GM21529 (cell line): ENCODE results near the gene PLCB1.
"Not testable (repeated sequence)": the region's sequence is repeated elsewhere in the genome, so short reads cannot be mapped to it uniquely, and the experiment has no call there.

Experiments used
- ATAC-seq: cut with Tn5 transposase; IDR thresholded peaks from one replicate; pipeline ENCODE4 v1.9.1; 2021; ENCODE audit not compliant: unreplicated experiment

Gene PLCB1

DNA sequence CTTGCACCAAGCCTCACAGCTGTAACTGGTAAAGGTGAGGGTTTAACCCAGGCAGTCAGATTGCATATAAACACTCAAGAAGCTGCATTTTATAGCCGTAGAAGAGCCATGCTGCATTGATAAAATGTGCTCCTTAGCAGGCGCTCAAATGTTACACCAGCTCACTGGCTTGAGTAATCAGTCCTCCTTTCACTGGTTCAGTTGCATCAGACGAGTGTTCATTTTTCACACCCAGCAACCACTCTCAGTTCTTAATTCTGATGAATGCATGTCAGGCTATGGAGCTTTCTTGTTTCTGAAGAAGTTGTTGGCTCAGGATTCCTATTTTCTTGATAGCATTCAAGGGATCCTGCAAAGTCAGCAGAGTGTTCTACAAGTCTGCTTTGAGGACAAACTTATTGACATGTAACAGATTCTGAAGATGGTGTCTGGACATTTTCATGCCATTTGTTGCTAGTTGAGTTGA is 198.3 kb downstream of the PLCB1 start:
- no peak for ATAC-seq

GRCh38 chr20:8330785-8331695 is 199.0 kb downstream of the PLCB1 start:
- ATAC-seq = no peak

- ATAC-seq = no peak
Measured at GRCh38 chr20:8331740-8332412, 199.8 kb downstream of the PLCB1 start.

DNA sequence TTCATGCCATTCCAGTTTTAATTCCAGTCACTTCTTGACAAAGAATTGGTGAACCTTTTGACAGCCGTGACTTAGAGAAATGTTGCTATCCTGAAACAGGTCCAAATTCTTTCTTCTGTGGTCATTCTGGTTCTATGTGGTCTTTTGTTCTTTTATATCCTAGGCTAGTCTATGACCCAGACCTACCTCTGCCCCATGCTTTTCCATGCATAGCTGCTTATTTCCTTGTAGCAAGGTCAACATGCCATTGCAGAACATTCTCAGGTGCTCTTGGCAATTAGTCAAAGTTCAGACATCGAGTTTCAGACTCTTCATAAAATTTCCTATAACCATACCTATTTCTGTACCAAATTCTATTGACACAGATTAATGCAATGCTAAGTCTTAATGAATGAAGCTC is 202.6 kb downstream of the PLCB1 start:
- no peak for ATAC-seq

- no peak for ATAC-seq
Measured at GRCh38 chr20:8335059-8335458, 203.0 kb downstream of the PLCB1 start.

DNA sequence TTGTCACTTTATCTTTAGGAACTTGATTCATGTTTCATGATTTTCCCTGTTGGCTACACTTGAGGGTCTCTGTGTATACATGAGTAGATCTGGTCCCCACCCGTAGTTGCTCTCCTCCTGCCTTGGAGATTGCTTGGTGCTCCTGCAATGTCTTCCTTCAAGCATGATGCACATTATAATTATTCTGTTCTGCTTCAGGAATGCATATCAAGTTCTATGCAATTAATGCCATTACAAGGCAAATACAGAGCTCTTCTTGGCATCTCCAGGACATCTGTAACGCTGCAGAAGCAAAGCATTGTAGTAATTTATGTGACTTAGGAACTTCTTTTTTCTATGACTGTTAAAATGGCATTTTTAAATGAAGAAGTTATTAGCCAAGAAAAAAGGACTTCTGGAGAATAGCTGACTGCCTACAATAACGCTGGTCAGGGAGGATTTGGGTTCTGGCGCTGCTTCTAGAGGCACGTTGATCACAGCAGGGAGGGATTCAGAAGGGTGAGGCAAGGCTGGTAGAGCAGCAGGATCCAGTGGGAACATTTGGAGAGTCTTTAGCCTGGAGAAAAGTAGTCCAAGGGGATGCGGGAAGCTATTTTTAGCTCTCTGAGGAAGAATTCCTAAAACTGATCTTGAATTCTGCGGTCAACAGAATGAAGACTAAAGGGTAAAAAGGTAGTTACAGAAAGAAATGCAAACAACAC is 203.6 kb downstream of the PLCB1 start:
- ATAC-seq = no peak

DNA sequence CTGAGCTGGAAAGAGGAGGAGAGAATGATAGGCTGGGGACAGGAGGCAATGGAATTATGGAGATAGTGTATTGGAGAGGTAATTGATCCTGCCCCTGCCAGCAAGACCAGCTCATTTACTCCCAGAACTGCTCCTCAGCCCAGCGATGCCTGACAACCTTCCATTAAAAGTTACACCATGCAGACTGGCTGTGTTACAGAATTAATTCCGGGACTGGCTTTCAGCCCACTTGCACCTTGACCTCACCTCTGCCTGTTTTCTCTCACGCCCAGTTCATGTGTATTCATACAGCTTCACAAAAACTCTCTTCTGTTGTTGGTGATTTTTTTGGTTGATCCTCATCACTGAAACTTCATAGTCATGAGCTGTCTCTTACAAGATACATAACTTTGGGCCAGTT is 207.3 kb downstream of the PLCB1 start:
- ATAC-seq = no peak

GRCh38 chr20:8342391-8342790 is 210.3 kb downstream of the PLCB1 start:
- ATAC-seq = no peak

- ATAC-seq = no peak
Measured at GRCh38 chr20:8344106-8344505, 212.0 kb downstream of the PLCB1 start.

- ATAC-seq = no peak
Measured at GRCh38 chr20:8344631-8345030, 212.6 kb downstream of the PLCB1 start.

DNA sequence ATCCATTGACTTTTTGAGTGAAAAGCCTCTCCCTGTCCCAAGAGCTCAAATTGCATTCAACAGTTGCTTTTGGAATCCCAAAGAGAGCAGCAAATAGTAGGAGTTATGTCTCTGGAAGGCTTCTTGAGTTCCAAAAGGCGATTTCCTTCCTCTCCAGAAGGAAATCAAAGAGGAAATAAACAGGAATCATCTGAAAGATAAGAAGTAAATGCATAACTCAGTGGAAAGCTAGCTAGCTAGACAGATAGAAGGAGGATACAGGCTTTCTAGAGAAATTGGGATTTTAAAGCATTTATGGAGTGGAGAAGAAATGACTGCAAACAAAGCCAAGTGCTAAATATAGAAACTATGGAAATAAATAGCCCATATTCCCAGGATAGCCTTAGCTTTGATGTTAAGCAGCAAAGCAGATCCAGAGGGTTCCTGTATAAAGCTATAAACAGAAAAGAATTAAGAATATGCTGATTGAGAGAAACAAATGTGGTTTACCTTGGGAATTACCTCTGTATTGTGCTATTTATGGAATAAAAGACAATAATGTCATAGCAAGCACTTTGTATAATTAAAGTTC is 214.7 kb downstream of the PLCB1 start:
- no peak for ATAC-seq

GRCh38 chr20:8350225-8350624 is 218.2 kb downstream of the PLCB1 start:
- ATAC-seq = not testable (repeated sequence)

DNA sequence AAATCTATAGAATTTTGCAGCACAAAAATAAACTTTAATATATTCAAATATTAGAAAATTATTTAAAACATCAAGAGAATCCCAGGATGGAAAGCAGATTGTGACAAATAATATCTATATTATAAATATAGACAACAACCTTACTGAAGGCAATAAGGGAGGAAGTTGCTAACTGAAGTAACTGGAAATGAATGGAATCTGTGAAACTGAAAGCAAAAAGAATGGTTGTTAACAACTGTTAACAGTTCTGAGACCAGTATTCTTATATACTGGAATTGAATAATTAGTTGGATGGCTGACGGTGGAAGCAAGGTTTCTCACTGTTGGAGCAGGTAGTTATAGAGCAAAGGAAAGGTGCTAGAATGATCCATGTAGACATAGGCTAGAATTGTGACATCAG is 220.4 kb downstream of the PLCB1 start:
- no peak for ATAC-seq

GRCh38 chr20:8353512-8353911 is 221.4 kb downstream of the PLCB1 start:
- no peak for ATAC-seq

- no peak for ATAC-seq
Measured at GRCh38 chr20:8355453-8355852, 223.4 kb downstream of the PLCB1 start.

DNA sequence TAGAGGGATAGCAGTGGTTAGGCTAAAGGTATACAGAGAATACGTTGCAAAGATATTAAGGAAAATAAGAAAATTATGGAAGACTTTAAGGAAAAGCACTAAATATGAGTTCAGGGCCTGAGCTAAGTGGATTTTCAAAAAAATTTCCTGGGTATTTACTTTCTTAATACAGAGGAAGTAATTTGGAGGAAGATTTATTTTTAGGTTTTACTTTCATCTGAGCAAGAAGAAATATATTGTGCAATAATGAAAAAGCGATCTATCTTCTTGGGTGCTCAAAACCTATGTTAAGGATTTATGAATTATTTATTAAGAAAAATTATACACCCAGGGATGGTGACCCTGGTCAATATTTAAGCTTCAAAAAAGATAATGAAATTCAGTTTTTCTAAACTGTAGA is 224.7 kb downstream of the PLCB1 start:
- no peak for ATAC-seq

- no peak for ATAC-seq
Measured at GRCh38 chr20:8357703-8358102, 225.6 kb downstream of the PLCB1 start.

- peak; percentile 43 for ATAC-seq
Measured at GRCh38 chr20:8360035-8360434, 228.0 kb downstream of the PLCB1 start.

- peak; percentile 55 for ATAC-seq
Measured at GRCh38 chr20:8361006-8361652, 229.1 kb downstream of the PLCB1 start.

GRCh38 chr20:8361779-8362178 is 229.7 kb downstream of the PLCB1 start:
- no peak for ATAC-seq

GRCh38 chr20:8362457-8362856 is 230.4 kb downstream of the PLCB1 start:
- no peak for ATAC-seq
